CD4-positive, alpha-beta T cell (primary cell): Measurements from ENCODE around the gene PTPN3. TPM values are rescaled to one million over a fixed set of nuclear protein-coding genes. Genes with fewer than 3 reads are reported as not detected.

ENCODE experiments used
- ATAC-seq: fragments of 200-7000 bp; cut with Tn5 transposase; one replicate; pipeline ENCODE4 v1.10.0; 2022; ENCODE audit warnings: mild to moderate bottlenecking; ENCODE audit not compliant: poor library complexity
- CTCF ChIA-PET: fragments of 350-600 bp; sonication (Branson Sonifier 250); formaldehyde crosslinking; loops from one replicate; lab custom pipeline; 2021; ENCODE audit warnings: antibody characterized with exemption, inconsistent platforms; lab: Charles Lee
- POLR2A ChIA-PET: fragments of 350-600 bp; sonication (Branson Sonifier 250); formaldehyde crosslinking; loops from one replicate; lab custom pipeline; 2021; ENCODE audit warnings: antibody characterized with exemption, inconsistent platforms; lab: Charles Lee
- DNase-seq, 14 experiments: peaks; one replicate each; pipeline ENCODE4 v3.0.0-alpha.2; 2013 to 2020; ENCODE audit warnings: mixed read lengths in 2 of 14
- H3K27ac ChIP-seq, 2 donors: one replicate each; pipeline versions ENCODE4 v1.5.1 to v1.7.0; 2013; ENCODE audit warnings: low read length in 2 of 2, low read depth in 1 of 2, mild to moderate bottlenecking in 1 of 2
- H3K27me3 ChIP-seq, 2 experiments: 1 replicate in 1 of 2; 2 replicates in 1 of 2; pipeline versions ENCODE4 v1.6.1 to v1.7.0; 2013; ENCODE audit warnings: low read length in 2 of 2, control low read depth in 1 of 2, mild to moderate bottlenecking in 1 of 2, moderate library complexity in 1 of 2; ENCODE audit not compliant: insufficient read depth in 2 of 2, control insufficient read depth in 1 of 2
- H3K36me3 ChIP-seq: one replicate; pipeline ENCODE4 v1.6.1; 2013; ENCODE audit warnings: low read length, control low read depth; ENCODE audit not compliant: insufficient read depth
- H3K4me1 ChIP-seq: one replicate; pipeline ENCODE4 v1.6.1; 2013; ENCODE audit warnings: low read length, control low read depth; ENCODE audit not compliant: insufficient read depth
- H3K4me3 ChIP-seq: one replicate; pipeline ENCODE4 v1.5.1; 2013; ENCODE audit warnings: mild to moderate bottlenecking, low read length, moderate library complexity
- H3K9me3 ChIP-seq, 2 experiments: 1 replicate in 1 of 2; 2 replicates in 1 of 2; pipeline versions ENCODE4 v1.6.1 to v1.7.0; 2013; ENCODE audit warnings: low read length in 2 of 2, mild to moderate bottlenecking in 2 of 2, control low read depth in 1 of 2, moderate library complexity in 1 of 2; ENCODE audit not compliant: control insufficient read depth in 1 of 2, insufficient read depth in 1 of 2
- H3K27ac Mint-ChIP-seq: one replicate; pipeline ENCODE4 v1.8.0; 2020; ENCODE audit warnings: mixed read lengths
- H3K27me3 Mint-ChIP-seq: one replicate; pipeline ENCODE4 v1.8.0; 2021; ENCODE audit warnings: mixed read lengths
- H3K36me3 Mint-ChIP-seq: one replicate; pipeline ENCODE4 v1.8.0; 2021; ENCODE audit warnings: low read depth, mixed read lengths
- H3K4me1 Mint-ChIP-seq: one replicate; pipeline ENCODE4 v1.8.0; 2021; ENCODE audit warnings: low read depth, mixed read lengths
- H3K4me3 Mint-ChIP-seq: one replicate; pipeline ENCODE4 v1.8.0; 2020; ENCODE audit warnings: mild to moderate bottlenecking, mixed read lengths
- H3K9me3 Mint-ChIP-seq: one replicate; pipeline ENCODE4 v1.8.0; 2020; ENCODE audit warnings: mixed read lengths
- CTCF ChIP-seq: fragments of 200-600 bp; IDR thresholded peaks from one replicate; pipeline ENCODE4 v1.8.0; 2022; ENCODE audit warnings: antibody characterized with exemption, mild to moderate bottlenecking
- intact Hi-C, 2 experiments: fragments of 100-400 bp; cut with DNase I in 1 of 2; cut with micrococcal nuclease in 1 of 2; formaldehyde crosslinking; loops; one replicate each; pipeline versions ENCODE4 v1.15.1 to v1.9.0; 2023 to 2025; cut with DNase I, micrococcal nuclease
- total RNA-seq, 174 experiments: library from RNA in 2 of 174; stranded (reverse) in 2 of 174; gene quantifications; one replicate each; pipeline ENCODE4 v1.2.3 and lab custom pipeline; 2021 to 2026

Gene PTPN3
- total RNA-seq, 2 experiments from 2014 or later = not detected

DNA sequence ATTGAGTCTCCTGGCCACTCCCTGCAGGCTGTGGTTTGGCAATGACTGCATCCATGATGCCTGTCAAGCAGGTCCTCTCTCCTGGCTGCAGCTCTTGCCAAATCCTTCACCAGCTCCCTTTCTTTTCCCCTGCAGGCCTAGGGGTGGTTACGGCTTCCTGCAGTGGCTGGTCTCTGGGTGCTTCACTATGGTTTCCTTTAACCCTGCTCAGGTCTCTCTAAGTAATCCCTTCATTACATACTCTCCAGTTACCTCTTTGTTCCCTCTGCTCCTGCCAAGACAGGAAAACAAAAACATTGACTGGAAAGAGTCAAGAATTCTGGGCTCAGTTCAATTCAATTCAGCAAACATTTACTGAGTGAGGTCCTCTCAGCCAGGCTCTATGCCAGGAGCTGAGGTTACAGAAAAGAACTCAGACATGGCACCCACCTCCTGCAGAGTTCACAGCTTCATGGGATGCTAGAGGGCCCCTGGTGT is 19.8 kb upstream of the PTPN3 start:
- TF ChIP-seq CTCF = no peak
- Mint-ChIP-seq H3K9me3 (no peaks in the 10 kb centered on the region), H3K36me3 (no peaks in the 10 kb centered on the region), H3K4me3 (no peak overlapping the region), H3K27ac (no peak overlapping the region), H3K27me3 (peaks cover 26% of the 10 kb centered on the region), H3K4me1 (no peaks in the 10 kb centered on the region)
- Histone ChIP-seq H3K9me3 (no peaks in the 10 kb centered on the region), H3K4me3 (no peak overlapping the region), H3K4me1 (no peaks in the 10 kb centered on the region), H3K36me3 (no peaks in the 10 kb centered on the region), H3K27me3 (peaks cover 0 to 2% of the 10 kb centered on the region in 2 experiments), H3K27ac (no peak overlapping the region)
- no peak for ATAC-seq
- ChIA-PET POLR2A (no interaction called here), CTCF (no interaction called here)
- DNase-seq = no peak
- intact Hi-C loops = no loop called here

DNA sequence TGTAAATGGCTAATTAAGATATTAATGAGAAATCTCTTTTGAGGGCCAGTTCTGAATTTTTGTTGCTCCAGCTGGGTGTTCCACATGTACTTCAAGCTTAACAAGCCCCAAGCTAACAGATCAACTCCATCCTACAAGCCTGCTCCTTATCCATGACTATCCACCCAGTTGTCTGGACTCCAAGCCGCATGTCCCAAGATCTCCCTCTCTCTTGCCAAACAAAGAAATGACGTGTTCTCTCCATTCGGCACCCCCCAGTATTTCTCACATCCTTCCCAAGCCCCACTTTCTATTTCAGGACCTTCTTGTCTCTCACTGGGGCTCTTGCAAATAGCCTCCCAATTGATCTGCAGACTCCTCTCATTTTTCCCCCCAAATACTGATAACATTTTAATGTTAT is 15.8 kb upstream of the PTPN3 start:
- peaks cover 31% of the 10 kb centered on the region for H3K27me3 Mint-ChIP-seq
- H3K4me1 Mint-ChIP-seq = no peaks in the 10 kb centered on the region
- Histone ChIP-seq H3K27me3 (peaks cover 0 to 2% of the 10 kb centered on the region in 2 experiments), H3K36me3 (no peaks in the 10 kb centered on the region), H3K4me3 (no peak overlapping the region), H3K4me1 (no peaks in the 10 kb centered on the region), H3K27ac (no peak overlapping the region), H3K9me3 (no peaks in the 10 kb centered on the region)
- CTCF ChIA-PET = no interaction called here
- no peaks in the 10 kb centered on the region for H3K9me3 Mint-ChIP-seq
- no peak for ATAC-seq
- POLR2A ChIA-PET = no interaction called here
- no peak overlapping the region for H3K27ac Mint-ChIP-seq
- no peaks in the 10 kb centered on the region for H3K36me3 Mint-ChIP-seq
- H3K4me3 Mint-ChIP-seq = no peak overlapping the region
- intact Hi-C loops = no loop called here
- TF ChIP-seq CTCF = no peak
- no peak for DNase-seq

GRCh38 chr9:109512170-109512756 is 14.2 kb upstream of the PTPN3 start:
- Mint-ChIP-seq H3K27me3 (peaks cover 39% of the 10 kb centered on the region), H3K4me1 (no peaks in the 10 kb centered on the region), H3K9me3 (no peaks in the 10 kb centered on the region), H3K36me3 (no peaks in the 10 kb centered on the region), H3K4me3 (no peak overlapping the region), H3K27ac (no peak overlapping the region)
- Histone ChIP-seq H3K4me3 (no peak overlapping the region), H3K27ac (no peak overlapping the region), H3K27me3 (peaks cover 0 to 2% of the 10 kb centered on the region in 2 experiments), H3K9me3 (no peaks in the 10 kb centered on the region), H3K4me1 (no peaks in the 10 kb centered on the region), H3K36me3 (no peaks in the 10 kb centered on the region)
- DNase-seq = no peak
- intact Hi-C loops = no loop called here
- POLR2A ChIA-PET = no interaction called here
- CTCF ChIA-PET = no interaction called here
- TF ChIP-seq CTCF = no peak
- ATAC-seq = no peak
